NCI-H2196 treated with DMSO at 0.1 percent for 48 hours (cell line): ENCODE results near the gene GRWD1.
A peak's percentile ranks its signal among the peaks of the same experiment; 100 is the strongest.

ENCODE experiments used
- DNase-seq: peaks from one replicate; lab custom pipeline; 2025; ENCODE audit not compliant: unreplicated experiment; lab: John Stamatoyannopoulos, UW

The GRWD1 gene

DNA sequence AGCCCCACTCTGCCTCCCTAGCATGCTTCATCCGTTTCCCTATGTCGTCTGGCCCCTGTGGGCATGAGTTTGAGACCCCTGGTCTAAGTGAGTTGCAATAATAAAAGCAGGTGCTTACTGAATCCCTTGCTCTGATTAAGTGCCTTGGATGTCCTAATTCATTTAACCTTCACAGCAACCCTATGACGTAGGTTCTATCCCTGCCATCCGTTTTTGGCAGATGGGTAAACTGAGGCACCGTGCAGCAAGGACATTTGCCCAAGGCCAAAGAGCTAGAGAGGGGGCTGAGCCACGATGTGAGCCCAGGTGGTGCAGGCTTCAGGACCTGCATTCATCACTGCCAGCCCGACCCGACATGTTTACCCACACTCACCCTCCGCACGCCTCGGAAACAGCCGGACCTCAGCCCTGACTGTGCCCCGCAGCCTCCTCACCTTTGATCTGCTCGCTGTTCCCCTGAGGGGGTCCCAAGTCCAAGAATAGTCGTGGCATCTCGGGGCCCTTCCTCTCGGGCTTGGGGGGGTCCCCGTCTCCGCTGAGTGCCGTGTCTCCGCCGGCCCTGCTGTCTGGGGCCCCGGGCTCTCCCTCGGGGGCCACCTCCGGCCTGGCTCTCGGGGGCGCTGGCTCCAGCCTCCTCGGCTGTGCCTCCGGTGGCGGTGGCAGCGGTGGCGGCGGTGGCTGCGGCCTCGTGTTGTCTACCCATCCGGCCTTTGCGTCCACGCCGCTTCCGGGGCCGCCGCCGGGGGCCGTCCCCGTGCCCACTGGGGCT lies 51.4 kb downstream of the GRWD1 start:
- DNase-seq, result no peak

DNA sequence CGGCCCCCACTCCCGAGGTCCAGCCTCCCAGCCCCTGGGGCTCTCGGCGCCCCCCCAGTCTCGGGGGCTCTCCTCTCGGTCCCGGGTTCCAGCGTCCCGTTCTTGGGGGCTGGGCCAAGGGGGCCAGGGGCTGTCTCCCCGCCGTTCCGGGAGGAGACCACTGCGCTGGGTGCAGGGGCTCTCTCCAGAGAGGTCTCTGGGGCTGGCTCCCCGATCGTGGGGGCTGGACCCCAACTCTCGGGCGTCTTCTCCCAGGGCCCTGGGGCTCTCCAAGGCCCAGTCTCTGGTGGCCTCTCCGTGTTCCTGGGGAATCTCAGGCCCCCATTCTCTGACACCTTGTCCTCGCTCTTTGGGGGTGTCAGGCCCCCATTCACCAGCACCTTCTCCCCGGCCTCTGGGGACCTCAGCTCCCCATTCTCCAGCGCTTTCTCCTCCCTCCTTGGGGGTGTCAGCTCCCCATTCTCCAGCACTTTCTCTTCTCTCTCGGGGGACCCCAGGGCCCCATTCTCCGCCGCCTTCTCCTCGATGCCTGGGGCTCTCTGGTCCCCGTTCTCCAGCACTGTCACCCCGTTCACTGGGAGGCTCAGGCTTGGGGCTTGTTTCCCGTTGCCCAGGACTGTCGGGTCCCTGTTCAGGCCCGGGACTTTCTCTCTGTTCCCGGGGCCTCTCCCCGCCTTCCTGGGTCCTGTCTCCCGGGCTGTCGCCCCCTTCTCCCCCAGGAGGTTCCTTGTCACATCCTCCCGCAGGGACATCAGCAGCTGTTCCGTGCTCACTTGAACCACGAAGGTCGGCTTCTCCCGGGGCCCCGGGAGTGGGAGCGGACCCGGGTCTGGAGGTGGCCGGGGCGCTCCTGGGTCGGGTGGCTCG lies 52.2 kb downstream of the GRWD1 start:
- DNase-seq, result no peak

GRCh38 chr19:48498595-48499311 lies 53.0 kb downstream of the GRWD1 start:
- DNase-seq, result no peak

DNA sequence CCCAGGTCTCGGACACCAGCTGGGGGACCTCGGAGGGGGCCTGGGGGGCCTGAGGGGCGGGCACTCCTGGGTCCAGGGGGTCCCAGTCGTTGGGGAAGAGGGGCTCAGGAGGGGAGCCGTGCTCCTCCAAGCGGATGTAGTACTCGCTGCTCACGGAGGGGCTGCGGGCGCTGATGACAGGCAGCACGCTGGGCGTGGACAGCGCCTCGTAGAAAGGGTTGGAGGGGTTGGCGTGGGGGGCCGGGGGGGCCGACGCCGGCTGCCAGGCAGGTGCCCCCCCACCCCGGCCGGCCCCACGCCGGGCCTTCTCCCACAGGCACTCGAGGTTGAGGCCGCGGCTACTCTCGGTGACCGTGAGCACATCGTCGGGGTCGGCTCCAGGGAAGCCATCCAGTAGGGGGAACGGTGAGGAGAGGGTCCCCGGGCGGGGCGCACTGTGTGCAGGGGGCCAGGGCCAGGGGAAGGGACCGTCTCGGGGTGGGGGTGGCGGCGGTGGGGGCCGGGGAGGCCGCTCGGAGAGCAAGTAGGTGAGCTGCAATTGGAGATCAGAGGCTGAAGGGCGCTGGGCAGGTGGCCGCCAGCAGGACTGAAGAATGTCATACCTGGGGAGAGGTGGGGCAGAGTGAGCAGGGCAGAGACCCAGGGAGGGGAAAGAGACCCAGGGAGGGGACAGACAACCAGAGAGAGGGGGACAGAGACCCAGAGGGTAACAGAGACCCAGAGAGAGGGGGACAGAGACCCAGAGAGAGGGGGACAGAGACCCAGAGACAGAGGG lies 53.7 kb downstream of the GRWD1 start:
- DNase-seq, result no peak

GRCh38 chr19:48500830-48501493 lies 55.2 kb downstream of the GRWD1 start:
- DNase-seq, result no peak

DNA sequence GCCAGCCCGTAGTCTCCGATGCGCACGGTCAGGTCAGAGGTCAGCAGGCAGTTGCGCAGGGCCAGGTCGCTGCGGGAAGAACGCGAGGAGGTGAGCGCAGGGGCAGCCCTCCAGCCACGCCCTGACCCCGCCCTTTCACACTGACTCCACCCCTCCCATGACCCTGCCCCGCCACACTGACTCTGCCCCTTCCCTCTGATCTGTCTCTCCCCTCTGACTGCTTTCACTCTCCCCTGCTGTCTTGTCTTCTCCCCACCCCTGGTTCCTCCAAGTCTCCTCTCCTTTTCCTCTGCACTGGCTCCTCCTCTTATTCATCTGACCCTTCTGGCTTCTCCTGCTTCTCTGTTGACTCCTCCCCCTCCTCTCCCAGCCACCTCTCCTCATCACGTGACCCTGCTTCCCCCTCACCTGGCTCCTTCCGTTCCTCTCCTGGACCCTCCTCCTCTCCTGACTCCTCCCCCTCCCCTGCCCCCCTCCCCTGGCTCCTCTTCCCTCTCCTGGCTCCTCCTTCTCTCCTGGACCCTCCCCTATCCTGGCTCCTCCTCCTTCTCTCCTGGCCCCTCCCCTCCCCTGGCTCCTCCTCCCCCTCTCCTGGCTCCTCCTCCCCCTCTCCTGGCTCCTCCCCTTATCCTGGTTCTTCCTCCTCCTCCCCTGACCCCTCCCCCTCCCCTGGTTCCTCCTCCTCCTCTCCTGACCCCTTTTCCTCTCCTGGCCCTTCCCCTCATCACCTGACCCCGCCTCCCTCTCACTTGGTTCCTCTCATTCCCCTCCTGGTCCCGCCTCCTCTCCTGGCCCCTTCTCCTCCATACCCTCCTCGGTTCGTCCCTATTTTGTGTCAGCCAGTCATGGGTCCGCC lies 55.9 kb downstream of the GRWD1 start:
- DNase-seq, result peak; percentile 98

- DNase-seq, result no peak
Observed at GRCh38 chr19:48502350-48503018, 56.7 kb downstream of the GRWD1 start.

DNA sequence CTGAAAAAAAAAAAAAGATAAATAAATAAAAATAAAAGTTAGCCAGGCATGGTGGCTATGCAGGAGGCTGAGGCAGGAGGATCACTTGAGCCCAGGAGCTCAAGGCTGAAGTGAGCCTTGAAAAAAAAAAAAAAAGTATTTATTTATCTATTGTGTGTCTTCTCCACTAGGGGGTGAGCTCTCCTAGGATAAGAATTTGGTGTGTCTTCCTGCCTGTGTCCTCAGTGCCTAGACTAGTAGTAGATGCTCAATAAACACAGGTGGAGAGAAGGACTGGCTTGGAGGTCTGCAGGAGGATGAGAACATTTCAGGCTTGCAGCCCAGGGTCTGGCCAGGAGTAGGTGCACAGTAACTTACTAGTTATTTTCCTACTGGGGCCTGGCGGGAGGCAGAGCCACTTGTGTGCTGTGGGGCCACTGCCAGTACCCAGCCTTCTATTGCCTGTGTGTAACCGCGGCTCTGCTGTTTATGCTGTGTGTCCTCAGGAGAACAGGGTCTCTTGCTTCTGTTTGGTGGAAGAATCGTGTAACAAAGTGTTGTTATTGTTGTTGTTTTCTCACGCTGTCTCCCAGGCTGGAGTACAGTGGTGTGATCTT lies 60.5 kb downstream of the GRWD1 start:
- DNase-seq, result peak; percentile 27
